H9 (cell line): ENCODE data around the gene SPAM1. TPM values are rescaled to one million over a fixed set of nuclear protein-coding genes. Genes with fewer than 3 reads are reported as not detected.

ENCODE experiments used
- DNase-seq: peaks from one replicate; pipeline ENCODE4 v3.0.0-alpha.2; 2017
- H2AFZ ChIP-seq: one replicate; pipeline ENCODE4 v1.6.1; 2013; ENCODE audit warnings: mild to moderate bottlenecking, low read length, control low read depth, moderate library complexity
- H2AK5ac ChIP-seq: 2 replicates; pipeline ENCODE4 v1.6.1; 2013; ENCODE audit warnings: low read length, control low read depth, mixed read lengths; ENCODE audit not compliant: insufficient read length
- H2BK120ac ChIP-seq: one replicate; pipeline ENCODE4 v1.6.1; 2013; ENCODE audit warnings: low read depth, mild to moderate bottlenecking, low read length, control low read depth, inconsistent platforms; ENCODE audit not compliant: poor library complexity, severe bottlenecking
- H2BK12ac ChIP-seq: 2 replicates; pipeline ENCODE4 v1.6.1; 2013; ENCODE audit warnings: low read length, control low read depth, mixed read lengths, low read depth; ENCODE audit not compliant: insufficient read length
- H2BK15ac ChIP-seq: 2 replicates; pipeline ENCODE4 v1.6.1; 2013; ENCODE audit warnings: low read depth, low read length, control low read depth
- H2BK20ac ChIP-seq: one replicate; pipeline ENCODE4 v1.6.1; 2013; ENCODE audit warnings: low read depth, mild to moderate bottlenecking, low read length, control low read depth, inconsistent platforms; ENCODE audit not compliant: poor library complexity, severe bottlenecking
- H2BK5ac ChIP-seq: 2 replicates; pipeline ENCODE4 v1.6.1; 2013; ENCODE audit warnings: low read length, control low read depth, mixed read lengths; ENCODE audit not compliant: insufficient read length
- H3K14ac ChIP-seq: 2 replicates; pipeline ENCODE4 v1.6.1; 2013; ENCODE audit warnings: low read length, control low read depth; ENCODE audit not compliant: insufficient read depth
- H3K18ac ChIP-seq: 2 replicates; pipeline ENCODE4 v1.6.1; 2013; ENCODE audit warnings: low read depth, mild to moderate bottlenecking, mixed read lengths, low read length, control low read depth; ENCODE audit not compliant: insufficient read length
- H3K23ac ChIP-seq: 2 replicates; pipeline ENCODE4 v1.6.1; 2013; ENCODE audit warnings: low read length, control low read depth, mixed read lengths, low read depth; ENCODE audit not compliant: insufficient read length
- H3K23me2 ChIP-seq: 2 replicates; pipeline ENCODE4 v1.6.1; 2013; ENCODE audit warnings: low read depth, mild to moderate bottlenecking, mixed read lengths, low read length, control low read depth; ENCODE audit not compliant: insufficient read length, poor library complexity, severe bottlenecking
- H3K27ac ChIP-seq: 2 replicates; pipeline ENCODE4 v1.5.1; 2013; ENCODE audit warnings: low read length, control low read depth, mixed read lengths, low read depth; ENCODE audit not compliant: insufficient read length
- H3K27me3 ChIP-seq: 2 replicates; pipeline ENCODE4 v1.6.1; 2013; ENCODE audit warnings: low read length, control low read depth, inconsistent platforms; ENCODE audit not compliant: insufficient read depth
- H3K4ac ChIP-seq: 2 replicates; pipeline ENCODE4 v1.6.1; 2013; ENCODE audit warnings: low read depth, mild to moderate bottlenecking, control low read depth, inconsistent platforms, low read length, moderate library complexity
- H3K4me1 ChIP-seq: 2 replicates; pipeline ENCODE4 v1.6.1; 2013; ENCODE audit warnings: low read length, control low read depth, inconsistent platforms; ENCODE audit not compliant: insufficient read depth
- H3K4me2 ChIP-seq: 2 replicates; pipeline ENCODE4 v1.6.1; 2013; ENCODE audit warnings: low read length, control low read depth, mixed read lengths; ENCODE audit not compliant: insufficient read length, insufficient read depth
- H3K56ac ChIP-seq: 2 replicates; pipeline ENCODE4 v1.6.1; 2013; ENCODE audit warnings: low read depth, mild to moderate bottlenecking, mixed read lengths, low read length, control low read depth; ENCODE audit not compliant: insufficient read length
- H3K79me1 ChIP-seq: 2 replicates; pipeline ENCODE4 v1.6.1; 2013; ENCODE audit warnings: low read depth, mild to moderate bottlenecking, moderate library complexity, low read length, control low read depth, inconsistent platforms; ENCODE audit not compliant: insufficient read depth, poor library complexity, severe bottlenecking
- H3K79me2 ChIP-seq: 2 replicates; pipeline ENCODE4 v1.6.1; 2013; ENCODE audit warnings: low read length, control low read depth, inconsistent platforms; ENCODE audit not compliant: insufficient read depth
- H3K9ac ChIP-seq: 2 replicates; pipeline ENCODE4 v1.6.1; 2013; ENCODE audit warnings: low read length, control low read depth, mixed read lengths; ENCODE audit not compliant: insufficient read length; ENCODE audit errors: extremely low read depth
- H3K9me3 ChIP-seq: one replicate; pipeline ENCODE4 v1.6.1; 2013; ENCODE audit warnings: low read depth, low read length, inconsistent platforms; ENCODE audit not compliant: control insufficient read depth
- H3T11ph ChIP-seq: one replicate; pipeline ENCODE4 v1.6.1; 2013; ENCODE audit warnings: mild to moderate bottlenecking, low read length, control low read depth, inconsistent platforms
- H4K20me1 ChIP-seq: one replicate; pipeline ENCODE4 v1.6.1; 2013; ENCODE audit not compliant: control insufficient read depth, insufficient read length, insufficient read depth
- H4K5ac ChIP-seq: 2 replicates; pipeline ENCODE4 v1.6.1; 2013; ENCODE audit warnings: low read depth, mild to moderate bottlenecking, mixed read lengths, low read length, control low read depth; ENCODE audit not compliant: insufficient read length
- H4K8ac ChIP-seq: replicated peaks from 2 replicates; pipeline ENCODE4 v1.6.1; 2013; ENCODE audit warnings: low read length, control low read depth, mixed read lengths, low read depth; ENCODE audit not compliant: insufficient read length
- H4K91ac ChIP-seq: 2 replicates; pipeline ENCODE4 v1.6.1; 2013; ENCODE audit warnings: low read depth, mild to moderate bottlenecking, moderate library complexity, mixed read lengths, low read length, control low read depth; ENCODE audit not compliant: insufficient read length
- H3K27ac Mint-ChIP-seq, 3 experiments: 2 replicates in 2 of 3; 3 replicates in 1 of 3; pipeline ENCODE4 v1.8.0; 2020 to 2021; ENCODE audit warnings: mixed read lengths in 3 of 3, mild to moderate bottlenecking in 1 of 3, moderate library complexity in 1 of 3
- H3K27me3 Mint-ChIP-seq: 2 replicates; pipeline ENCODE4 v1.8.0; 2021; ENCODE audit warnings: low read depth, mild to moderate bottlenecking, moderate library complexity, mixed read lengths
- H3K36me3 Mint-ChIP-seq, 3 experiments: 2 replicates in 2 of 3; 3 replicates in 1 of 3; pipeline ENCODE4 v1.8.0; 2020 to 2021; ENCODE audit warnings: low read depth in 3 of 3, mixed read lengths in 3 of 3; ENCODE audit not compliant: insufficient read depth in 1 of 3
- H3K4me1 Mint-ChIP-seq, 2 experiments: 2 replicates each; pipeline ENCODE4 v1.8.0; 2020; ENCODE audit warnings: mixed read lengths in 2 of 2
- H3K4me3 Mint-ChIP-seq, 2 experiments: 2 replicates in 1 of 2; 3 replicates in 1 of 2; pipeline ENCODE4 v1.8.0; 2020 to 2021; ENCODE audit warnings: mild to moderate bottlenecking in 2 of 2, mixed read lengths in 2 of 2, moderate library complexity in 1 of 2
- H3K9me3 Mint-ChIP-seq, 2 experiments: 2 replicates in 1 of 2; 3 replicates in 1 of 2; pipeline ENCODE4 v1.8.0; 2020; ENCODE audit warnings: mild to moderate bottlenecking in 2 of 2, mixed read lengths in 2 of 2, moderate library complexity in 1 of 2
- WGBS: extraction: QIAGEN DNeasy Blood & Tissue Kit; methylation state at CpG from one replicate; pipeline ENCODE4 v1.1.7; 2013; ENCODE audit warnings: missing lambda C conversion rate, low lambda C conversion rate, mixed read lengths; ENCODE audit not compliant: insufficient read length; ENCODE audit errors: extremely low coverage; 5-methylcytosine and 5-hydroxymethylcytosine counted together
- total RNA-seq: library from RNA; stranded (reverse); gene quantifications from 2 replicates; pipeline ENCODE4 v1.2.1, GENCODE V29; 2021
- TF ChIP-seq, protein P1 (sequence below): fragments of 200-600 bp; sonication (generic); conservative IDR thresholded peaks from 3 replicates; pipeline ENCODE4 v1.8.0; 2021; ENCODE audit warnings: antibody characterized with exemption, mild to moderate bottlenecking

Gene SPAM1
- total RNA-seq, 1 experiment from 2014 or later: not detected

DNA sequence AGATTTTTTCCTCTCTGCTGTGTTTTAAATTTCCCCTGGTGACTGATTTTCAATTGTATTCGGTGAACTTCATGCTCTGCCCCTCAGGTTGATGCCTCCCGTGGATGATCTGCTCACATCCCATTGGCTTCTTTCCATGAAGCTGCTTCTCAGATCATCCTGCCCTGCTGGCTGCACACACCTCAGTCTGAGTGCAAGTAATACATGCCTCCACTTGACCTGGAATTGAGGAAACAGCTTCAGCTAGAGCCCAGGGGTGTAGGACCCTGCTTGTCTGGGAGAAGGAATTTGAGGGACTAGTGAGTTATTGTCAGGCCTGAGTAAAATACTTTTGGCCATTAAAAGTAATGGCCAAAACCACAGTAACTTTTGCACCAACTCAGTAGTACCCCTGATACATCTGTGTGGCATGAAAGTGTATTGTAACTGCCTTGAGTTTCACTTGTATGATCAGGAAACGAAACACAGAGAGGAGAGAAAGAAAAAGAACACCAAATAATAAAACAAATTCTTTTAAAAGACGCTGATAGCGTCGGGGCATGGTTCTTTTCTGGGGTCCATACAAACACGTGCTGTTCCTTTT, 49.4 kb downstream of the SPAM1 start:
- no peaks in the 10 kb centered on the region for H3K36me3 Mint-ChIP-seq
- Histone ChIP-seq H3K14ac (no peak overlapping the region), H3K27me3 (no peaks in the 10 kb centered on the region; the same call in 1 of the 2 replicates), H3K4ac (no peak overlapping the region), H3T11ph (no peak overlapping the region), H4K91ac (no peak overlapping the region), H3K23ac (no peak overlapping the region), H4K5ac (no peak overlapping the region), H2BK5ac (no peak overlapping the region), H4K20me1 (no peaks in the 10 kb centered on the region), H2AK5ac (no peak overlapping the region), H3K79me1 (no peaks in the 10 kb centered on the region), H2BK12ac (no peak overlapping the region), H3K23me2 (no peaks in the 10 kb centered on the region), H3K56ac (no peak overlapping the region), H2AFZ (no peak overlapping the region), H3K9me3 (no peaks in the 10 kb centered on the region), H3K27ac (no peak overlapping the region), H3K9ac (no peak overlapping the region), H2BK120ac (no peak overlapping the region), H2BK20ac (no peak overlapping the region), H3K4me2 (no peak overlapping the region), H4K8ac (no peak overlapping the region), H3K4me1 (0 out of 2 replicates have a peak, but pooled peaks cover 5% of the 10 kb centered on the region), H3K79me2 (no peaks in the 10 kb centered on the region), H3K18ac (no peak overlapping the region), H2BK15ac (no peak overlapping the region)
- no peak overlapping the region for H3K4me3 Mint-ChIP-seq
- WGBS: no CpG with 5 or more reads among the region's 7 CpGs
- peaks cover 0 to 2% of the 10 kb centered on the region in 2 experiments; a peak in 1 of 5 replicates for H3K9me3 Mint-ChIP-seq
- H3K4me1 Mint-ChIP-seq: peaks cover 12 to 17% of the 10 kb centered on the region in 2 experiments
- DNase-seq: no peak
- H3K27ac Mint-ChIP-seq: peak overlapping the region in 2 of 3 experiments; percentile 5 to 59; a peak in 2 of 7 replicates
- TF ChIP-seq, protein P1, sequence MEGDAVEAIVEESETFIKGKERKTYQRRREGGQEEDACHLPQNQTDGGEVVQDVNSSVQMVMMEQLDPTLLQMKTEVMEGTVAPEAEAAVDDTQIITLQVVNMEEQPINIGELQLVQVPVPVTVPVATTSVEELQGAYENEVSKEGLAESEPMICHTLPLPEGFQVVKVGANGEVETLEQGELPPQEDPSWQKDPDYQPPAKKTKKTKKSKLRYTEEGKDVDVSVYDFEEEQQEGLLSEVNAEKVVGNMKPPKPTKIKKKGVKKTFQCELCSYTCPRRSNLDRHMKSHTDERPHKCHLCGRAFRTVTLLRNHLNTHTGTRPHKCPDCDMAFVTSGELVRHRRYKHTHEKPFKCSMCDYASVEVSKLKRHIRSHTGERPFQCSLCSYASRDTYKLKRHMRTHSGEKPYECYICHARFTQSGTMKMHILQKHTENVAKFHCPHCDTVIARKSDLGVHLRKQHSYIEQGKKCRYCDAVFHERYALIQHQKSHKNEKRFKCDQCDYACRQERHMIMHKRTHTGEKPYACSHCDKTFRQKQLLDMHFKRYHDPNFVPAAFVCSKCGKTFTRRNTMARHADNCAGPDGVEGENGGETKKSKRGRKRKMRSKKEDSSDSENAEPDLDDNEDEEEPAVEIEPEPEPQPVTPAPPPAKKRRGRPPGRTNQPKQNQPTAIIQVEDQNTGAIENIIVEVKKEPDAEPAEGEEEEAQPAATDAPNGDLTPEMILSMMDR: no peak
- H3K27me3 Mint-ChIP-seq: no peaks in the 10 kb centered on the region
